Kidney epithelial cell (primary cell): ENCODE results near the gene SF3B5. TPM values are rescaled to one million over a fixed set of nuclear protein-coding genes. Genes with fewer than 3 reads are reported as not detected.
A peak's percentile ranks its signal among the peaks of the same experiment; 100 is the strongest.

Source experiments
- DNase-seq: peaks from one replicate; pipeline ENCODE4 v3.0.0-alpha.2; 2010; ENCODE audit warnings: low read depth
- H3K27me3 ChIP-seq: 2 replicates; pipeline ENCODE4 v1.6.0; 2011; ENCODE audit warnings: low read length; ENCODE audit not compliant: control insufficient read depth, insufficient read depth
- H3K36me3 ChIP-seq: 2 replicates; pipeline ENCODE4 v1.5.1; 2011; ENCODE audit warnings: low read length; ENCODE audit not compliant: control insufficient read depth, insufficient read depth
- H3K4me3 ChIP-seq: 2 replicates; pipeline ENCODE4 v1.5.1; 2011; ENCODE audit warnings: low read depth, mild to moderate bottlenecking, control low read depth, low read length
- total RNA-seq: library from RNA; depleted of rRNA; stranded (reverse); fragments of >200 nt; gene quantifications from 2 replicates; pipeline ENCODE4 v1.2.3, GENCODE V29; 2015
- TF ChIP-seq, protein P1 (sequence below): IDR thresholded peaks from 2 replicates; pipeline ENCODE4 v1.5.1; 2011; ENCODE audit warnings: mild to moderate bottlenecking, moderate library complexity, low read length, control low read depth, inconsistent platforms; ENCODE audit not compliant: insufficient read depth, poor library complexity, severe bottlenecking

SF3B5 gene
- total RNA-seq = 157 and 158 TPM in 2 replicates

GRCh38 chr6:144095134-144096002 is at the start of gene SF3B5:
TSS of gene SF3B5 (minus strand) at chr6:144095573. CDS start at chr6:144095497, 76 bp downstream.
- Histone ChIP-seq H3K4me3 (peak within 1 kb of the TSS; percentile 70), H3K27me3 (no peaks in the 10 kb centered on the region), H3K36me3 (peaks cover 1% of the 10 kb centered on the region)
- TF ChIP-seq, protein P1, sequence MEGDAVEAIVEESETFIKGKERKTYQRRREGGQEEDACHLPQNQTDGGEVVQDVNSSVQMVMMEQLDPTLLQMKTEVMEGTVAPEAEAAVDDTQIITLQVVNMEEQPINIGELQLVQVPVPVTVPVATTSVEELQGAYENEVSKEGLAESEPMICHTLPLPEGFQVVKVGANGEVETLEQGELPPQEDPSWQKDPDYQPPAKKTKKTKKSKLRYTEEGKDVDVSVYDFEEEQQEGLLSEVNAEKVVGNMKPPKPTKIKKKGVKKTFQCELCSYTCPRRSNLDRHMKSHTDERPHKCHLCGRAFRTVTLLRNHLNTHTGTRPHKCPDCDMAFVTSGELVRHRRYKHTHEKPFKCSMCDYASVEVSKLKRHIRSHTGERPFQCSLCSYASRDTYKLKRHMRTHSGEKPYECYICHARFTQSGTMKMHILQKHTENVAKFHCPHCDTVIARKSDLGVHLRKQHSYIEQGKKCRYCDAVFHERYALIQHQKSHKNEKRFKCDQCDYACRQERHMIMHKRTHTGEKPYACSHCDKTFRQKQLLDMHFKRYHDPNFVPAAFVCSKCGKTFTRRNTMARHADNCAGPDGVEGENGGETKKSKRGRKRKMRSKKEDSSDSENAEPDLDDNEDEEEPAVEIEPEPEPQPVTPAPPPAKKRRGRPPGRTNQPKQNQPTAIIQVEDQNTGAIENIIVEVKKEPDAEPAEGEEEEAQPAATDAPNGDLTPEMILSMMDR = no peak
- peak; percentile 100 for DNase-seq

GRCh38 chr6:144144996-144145395 is 49.6 kb upstream of the SF3B5 start:
- no peaks in the 10 kb centered on the region for H3K36me3 ChIP-seq
- TF ChIP-seq, protein P1 = no peak
- peaks cover 6% of the 10 kb centered on the region for H3K27me3 ChIP-seq
- DNase-seq = no peak
- no peak overlapping the region for H3K4me3 ChIP-seq

DNA sequence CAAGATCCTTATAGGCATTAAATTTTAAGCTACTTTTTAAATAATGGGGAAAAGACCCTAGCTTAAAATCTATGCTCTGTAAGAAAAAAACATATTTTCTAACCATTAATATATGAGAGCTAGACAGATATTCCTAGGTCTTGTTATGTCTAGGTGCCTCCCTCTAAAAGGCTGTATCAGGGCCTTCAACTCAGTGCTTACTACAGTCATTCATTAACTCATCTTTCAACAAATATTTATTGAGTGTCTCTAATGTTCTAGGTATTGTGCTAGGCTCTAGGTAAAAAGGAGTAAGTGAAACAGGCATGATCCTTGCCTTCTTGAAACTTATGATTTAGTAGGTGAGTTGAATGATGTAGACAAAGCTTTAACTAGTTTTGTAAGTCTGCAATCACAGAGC is 48.5 kb upstream of the SF3B5 start:
- H3K36me3 ChIP-seq = no peaks in the 10 kb centered on the region
- DNase-seq = no peak
- H3K27me3 ChIP-seq = no peaks in the 10 kb centered on the region
- TF ChIP-seq, protein P1 = no peak
- no peak overlapping the region for H3K4me3 ChIP-seq

- Histone ChIP-seq H3K27me3 (no peaks in the 10 kb centered on the region), H3K36me3 (no peaks in the 10 kb centered on the region), H3K4me3 (no peak overlapping the region)
- no peak for DNase-seq
- TF ChIP-seq, protein P1 = no peak
Measured at GRCh38 chr6:144143106-144143505, 47.7 kb upstream of the SF3B5 start.

- TF ChIP-seq, protein P1 = no peak
- H3K27me3 ChIP-seq = no peaks in the 10 kb centered on the region
- no peak overlapping the region for H3K4me3 ChIP-seq
- H3K36me3 ChIP-seq = no peaks in the 10 kb centered on the region
- no peak for DNase-seq
Measured at GRCh38 chr6:144141470-144141869, 46.1 kb upstream of the SF3B5 start.
